K562 (cell line): ENCODE measurements around the gene ZNF451. TPM values are rescaled to one million over a fixed set of nuclear protein-coding genes. Genes with fewer than 3 reads are reported as not detected.

Source experiments
- ATAC-seq: fragments of 200-7000 bp; cut with Tn5 transposase; 3 replicates; pipeline ENCODE4 v1.9.1; 2020; ENCODE audit warnings: moderate library complexity
- BruUV-seq: library from RNA; stranded (reverse); fragments of 400-500 nt; replicated peaks from 2 replicates; lab custom pipeline; 2021; lab: Mats Ljungman, UMichigan
- CTCF ChIA-PET: fragments of 300-600 bp; formaldehyde crosslinking; extraction: SDS; loops from one replicate; lab custom pipeline; 2021; ENCODE audit warnings: low intra/inter-chr PET ratio; lab: Yijun Ruan, JAX
- POLR2A ChIA-PET: fragments of 300-600, 350-650 bp; sonication (Branson Sonifier 250); formaldehyde crosslinking; extraction: SDS; loops from one replicate; lab custom pipeline; 2021; ENCODE audit warnings: antibody characterized with exemption, inconsistent platforms; lab: Yijun Ruan, JAX
- DNase-seq, 4 experiments: peaks; one replicate each; pipeline versions ENCODE4 v3.0.0 to v3.0.0-alpha.2; 2011 to 2018; ENCODE audit warnings: low spot score in 3 of 4, mixed read lengths in 3 of 4; ENCODE audit errors: extremely low read depth in 1 of 4
- FAIRE-seq: peaks from 2 replicates; lab custom pipeline; 2011; peaks lifted over from hg19 to GRCh38; lab: Jason Lieb, UNC
- H2AFZ ChIP-seq: 2 replicates; pipeline ENCODE4 v1.6.0; 2011; ENCODE audit warnings: low read depth, low read length, control low read depth, inconsistent platforms
- H3K27ac ChIP-seq: fragments of 200-600 bp; 3 replicates; pipeline ENCODE4 v1.8.0; 2011; ENCODE audit warnings: low read depth, mild to moderate bottlenecking, control low read depth, inconsistent platforms, low read length, moderate library complexity, mixed read lengths; ENCODE audit errors: extremely low read depth
- H3K27me3 ChIP-seq, 2 experiments: fragments of 300-600 bp in 1 of 2; 2 replicates in 1 of 2; 3 replicates in 1 of 2; pipeline versions ENCODE4 v1.6.0 to v1.8.0; 2011; ENCODE audit warnings: inconsistent platforms in 2 of 2, low read length in 2 of 2, mild to moderate bottlenecking in 1 of 2, mixed read lengths in 1 of 2, moderate library complexity in 1 of 2; ENCODE audit not compliant: control insufficient read depth in 2 of 2, insufficient read depth in 2 of 2
- H3K36me3 ChIP-seq: fragments of 300-600 bp; 3 replicates; pipeline ENCODE4 v1.8.0; 2011; ENCODE audit warnings: mild to moderate bottlenecking, low read length, inconsistent platforms; ENCODE audit not compliant: control insufficient read depth, insufficient read depth
- H3K4me1 ChIP-seq, 2 experiments: fragments of 200-600 bp in 1 of 2; replicated peaks in 1 of 2; 2 replicates in 1 of 2; 3 replicates in 1 of 2; pipeline versions ENCODE4 v1.5.1 to v1.8.0; 2011; ENCODE audit warnings: inconsistent platforms in 2 of 2, low read length in 2 of 2, mild to moderate bottlenecking in 1 of 2, mixed read lengths in 1 of 2, moderate library complexity in 1 of 2; ENCODE audit not compliant: control insufficient read depth in 2 of 2, insufficient read depth in 2 of 2
- H3K4me2 ChIP-seq: 2 replicates; pipeline ENCODE4 v1.6.1; 2011; ENCODE audit warnings: low read length, control low read depth, inconsistent platforms, mixed read lengths; ENCODE audit not compliant: insufficient read depth
- H3K4me3 ChIP-seq: fragments of 200-600 bp; sonication (generic), shearing (Covaris generic); 2 replicates; pipeline ENCODE4 v1.5.1; 2016; ENCODE audit warnings: control low read depth, inconsistent platforms
- H3K79me2 ChIP-seq: fragments of 200-600 bp; 3 replicates; pipeline ENCODE4 v1.8.0; 2011; ENCODE audit warnings: low read length, inconsistent platforms; ENCODE audit not compliant: control insufficient read depth, insufficient read depth
- H3K9ac ChIP-seq, 2 experiments: 2 replicates each; pipeline versions ENCODE4 v1.6.0 to v1.6.1; 2011; ENCODE audit warnings: low read depth in 2 of 2, low read length in 2 of 2, control low read depth in 1 of 2, inconsistent platforms in 1 of 2, mild to moderate bottlenecking in 1 of 2, mixed read lengths in 1 of 2; ENCODE audit not compliant: insufficient read depth in 1 of 2
- H3K9me1 ChIP-seq: one replicate; pipeline ENCODE4 v1.6.0; 2011; ENCODE audit warnings: inconsistent platforms, mild to moderate bottlenecking, low read length, moderate library complexity; ENCODE audit not compliant: control insufficient read depth, insufficient read depth
- H3K9me3 ChIP-seq: replicated peaks from 2 replicates; pipeline ENCODE4 v1.5.1; 2011; ENCODE audit warnings: low read depth, low read length, inconsistent platforms; ENCODE audit not compliant: control insufficient read depth, insufficient read depth
- H4K20me1 ChIP-seq: replicated peaks from 2 replicates; pipeline ENCODE4 v1.6.1; 2011; ENCODE audit warnings: low read length, inconsistent platforms, mixed read lengths; ENCODE audit not compliant: control insufficient read depth, insufficient read depth
- CREBBP ChIP-seq: IDR thresholded peaks from one replicate; pipeline ENCODE4 v1.6.1; 2012; ENCODE audit warnings: low read depth, mild to moderate bottlenecking, control low read depth, inconsistent platforms, low read length
- CTCF ChIP-seq, 3 experiments: IDR thresholded peaks in 2 of 3; conservative IDR thresholded peaks in 1 of 3; 2 replicates each; pipeline ENCODE4 v1.5.1; 2011 to 2012; ENCODE audit warnings: low read length in 3 of 3, mild to moderate bottlenecking in 3 of 3, control low read depth in 2 of 3, improper control_type of control experiment in 1 of 3, inconsistent platforms in 1 of 3, low read depth in 1 of 3, mixed read lengths in 1 of 3, moderate library complexity in 1 of 3; ENCODE audit not compliant: insufficient read depth in 2 of 3
- HNRNPLL ChIP-seq: fragments of 200-400 bp; formaldehyde crosslinking; IDR thresholded peaks from 2 replicates; pipeline ENCODE4 v1.6.1; 2017; ENCODE audit warnings: low read length, low read depth, mild to moderate bottlenecking; ENCODE audit not compliant: poor library complexity, severe bottlenecking
- JUND ChIP-seq, 2 experiments: IDR thresholded peaks; 2 replicates in 1 of 2; 3 replicates in 1 of 2; pipeline ENCODE4 v1.6.1; 2011; ENCODE audit warnings: borderline replicate concordance in 2 of 2, low read depth in 2 of 2, low read length in 2 of 2, improper control_type of control experiment in 1 of 2, missing biosample characterization in 1 of 2, missing genetic modification characterization in 1 of 2, missing genetic modification reagents in 1 of 2
- MEF2A ChIP-seq: IDR thresholded peaks from 2 replicates; pipeline ENCODE4 v1.6.1; 2011; ENCODE audit warnings: low read depth, mild to moderate bottlenecking, low read length, moderate library complexity; ENCODE audit not compliant: control insufficient read depth
- PHF8 ChIP-seq: fragments of 200-600 bp; sonication (generic); IDR thresholded peaks from 2 replicates; pipeline ENCODE4 v1.6.1; 2012; ENCODE audit warnings: mixed run types, mild to moderate bottlenecking, inconsistent platforms, low read length, moderate library complexity, borderline replicate concordance
- WHSC1 ChIP-seq: IDR thresholded peaks from one replicate; pipeline ENCODE4 v1.6.1; 2012; ENCODE audit warnings: low read length, control low read depth, inconsistent platforms
- ZNF239 ChIP-seq: fragments of 250-450 bp; sonication (Bioruptor Pico); IDR thresholded peaks from 2 replicates; pipeline ENCODE4 v1.4.0; 2020; ENCODE audit warnings: mild to moderate bottlenecking
- ZNF41 ChIP-seq: fragments of 250-450 bp; sonication (Bioruptor Pico); conservative IDR thresholded peaks from 2 replicates; pipeline ENCODE4 v1.4.0; 2020; ENCODE audit warnings: mild to moderate bottlenecking
- ZNF589 ChIP-seq: fragments of 200-800 bp; sonication (Bioruptor generic); IDR thresholded peaks from 2 replicates; pipeline ENCODE4 v1.6.1; 2016; ENCODE audit warnings: low read depth, missing genetic modification characterization, missing compliant biosample characterization
- ZNF695 ChIP-seq: fragments of 450-650 bp; formaldehyde crosslinking; IDR thresholded peaks from 2 replicates; pipeline ENCODE4 v1.4.0; 2020; ENCODE audit warnings: mild to moderate bottlenecking, moderate library complexity
- ZNF785 ChIP-seq: fragments of 250-450 bp; sonication (Bioruptor Pico); IDR thresholded peaks from 2 replicates; pipeline ENCODE4 v1.4.0; 2020; ENCODE audit warnings: mild to moderate bottlenecking
- in situ Hi-C: fragments of 300-500 bp; cut with MboI; formaldehyde crosslinking; loops from 4 replicates; pipeline ENCODE4 v1.15.0; 2018; ENCODE audit warnings: inconsistent platforms, mixed read lengths
- intact Hi-C: fragments of 100-400 bp; cut with micrococcal nuclease; formaldehyde crosslinking; loops from 2 replicates; pipeline ENCODE4 v1.14.2; 2022
- polyA plus RNA-seq, 8 experiments: library from polyadenylated mRNA; depleted of rRNA in 4 of 8; stranded (reverse) in 5 of 8; unstranded in 3 of 8; fragments of >200 nt; fragmentation: Nextera tagmentation in 2 of 8; fragmentation: Illumina TruSeq in 1 of 8; extraction: Ambion mirVana in 2 of 8; extraction: Trizol in 1 of 8; gene quantifications; 2 replicates each; pipeline versions ENCODE4 v1.2.1 to v1.2.3, GENCODE V29; 2011 to 2014; ENCODE audit warnings: inconsistent platforms in 1 of 8, missing spikeins in 1 of 8
- total RNA-seq, 7 experiments: library from RNA; depleted of rRNA in 6 of 7; stranded (reverse); fragments of >200 nt in 6 of 7; fragmentation: Illumina TruSeq in 2 of 7; extraction: Trizol in 2 of 7; gene quantifications; 2 replicates each; pipeline versions ENCODE4 v1.2.1 to v1.2.3, GENCODE V29; 2011 to 2021; ENCODE audit warnings: low replicate concordance in 1 of 7

The ZNF451 gene
- total and polyA plus RNA-seq, 9 of the 15 experiments (the other 6 are each of a cell fraction or from before 2014, with no cell fraction given), result 16.1 to 74.3 (median 38.3) TPM

- Histone ChIP-seq H3K4me1 (peaks cover 1 to 4% of the 10 kb centered on the region in 2 experiments; a peak in 3 of 5 replicates), H3K79me2 (no peaks in the 10 kb centered on the region), H4K20me1 (no peaks in the 10 kb centered on the region), H3K9ac (no peak overlapping the region), H3K36me3 (peaks cover 4% of the 10 kb centered on the region; the same call in 1 of the 3 replicates), H3K9me3 (peaks cover 5% of the 10 kb centered on the region), H3K4me2 (no peak overlapping the region), H2AFZ (no peak overlapping the region), H3K27ac (no peak overlapping the region), H3K27me3 (no peaks in the 10 kb centered on the region), H3K9me1 (no peaks in the 10 kb centered on the region), H3K4me3 (no peak overlapping the region)
- POLR2A ChIA-PET, result no interaction called here
- intact Hi-C loops (no loop called here), in situ Hi-C loops (no loop called here)
- no peak for FAIRE-seq
- DNase-seq, result no peak
- TF ChIP-seq CREBBP, result no peak
- TF ChIP-seq HNRNPLL, result no peak
- no peak for TF ChIP-seq ZNF785 (CRISPR knock-in tag)
- no peak for TF ChIP-seq JUND (IDR thresholded peaks at IDR 0.05; ENCODE audit: borderline replicate concordance, low read depth, low read length)
- TF ChIP-seq JUND (tag; IDR thresholded peaks at IDR 0.05; ENCODE audit: borderline replicate concordance, low read depth, low read length), result no peak
- no peak for TF ChIP-seq ZNF589
- no peak for TF ChIP-seq ZNF239
- no peak for TF ChIP-seq CTCF (IDR thresholded peaks at IDR 0.05 in 2 of 3, conservative IDR thresholded peaks at IDR 0.05 in 1 of 3; ENCODE audit: insufficient read depth in 2 of 3, low read depth in 1 of 3, low read length in 3 of 3)
- no peak for TF ChIP-seq ZNF695 (CRISPR knock-in tag)
- TF ChIP-seq PHF8, result no peak
- TF ChIP-seq MEF2A, result no peak
- no peak for TF ChIP-seq ZNF41 (CRISPR knock-in tag)
- no peak for TF ChIP-seq WHSC1
- TF ChIP-seq, all 486 proteins: peak for 0
- ATAC-seq, result no peak
- no TSS peak for BruUV-seq
- CTCF ChIA-PET, result no interaction called here
Measured at GRCh38 chr6:57075092-57075491, 14.9 kb upstream of the ZNF451 start.
